Placental epithelial cell (primary cell): ENCODE measurements around the gene EDEM2. TPM values are rescaled to one million over a fixed set of nuclear protein-coding genes. Genes with fewer than 3 reads are reported as not detected.

Source experiments
- small RNA-seq: library from RNA; depleted of rRNA; stranded (forward); fragments of <200 nt; gene quantifications from one replicate; pipeline ENCODE3, GENCODE V24; 2012
- total RNA-seq: library from RNA; depleted of rRNA; stranded (reverse); fragments of >200 nt; gene quantifications from 2 replicates; pipeline ENCODE4 v1.2.3, GENCODE V29; 2012

EDEM2 gene, protein sequence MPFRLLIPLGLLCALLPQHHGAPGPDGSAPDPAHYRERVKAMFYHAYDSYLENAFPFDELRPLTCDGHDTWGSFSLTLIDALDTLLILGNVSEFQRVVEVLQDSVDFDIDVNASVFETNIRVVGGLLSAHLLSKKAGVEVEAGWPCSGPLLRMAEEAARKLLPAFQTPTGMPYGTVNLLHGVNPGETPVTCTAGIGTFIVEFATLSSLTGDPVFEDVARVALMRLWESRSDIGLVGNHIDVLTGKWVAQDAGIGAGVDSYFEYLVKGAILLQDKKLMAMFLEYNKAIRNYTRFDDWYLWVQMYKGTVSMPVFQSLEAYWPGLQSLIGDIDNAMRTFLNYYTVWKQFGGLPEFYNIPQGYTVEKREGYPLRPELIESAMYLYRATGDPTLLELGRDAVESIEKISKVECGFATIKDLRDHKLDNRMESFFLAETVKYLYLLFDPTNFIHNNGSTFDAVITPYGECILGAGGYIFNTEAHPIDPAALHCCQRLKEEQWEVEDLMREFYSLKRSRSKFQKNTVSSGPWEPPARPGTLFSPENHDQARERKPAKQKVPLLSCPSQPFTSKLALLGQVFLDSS
- total RNA-seq: 31.8 and 49.0 TPM in 2 replicates

DNA sequence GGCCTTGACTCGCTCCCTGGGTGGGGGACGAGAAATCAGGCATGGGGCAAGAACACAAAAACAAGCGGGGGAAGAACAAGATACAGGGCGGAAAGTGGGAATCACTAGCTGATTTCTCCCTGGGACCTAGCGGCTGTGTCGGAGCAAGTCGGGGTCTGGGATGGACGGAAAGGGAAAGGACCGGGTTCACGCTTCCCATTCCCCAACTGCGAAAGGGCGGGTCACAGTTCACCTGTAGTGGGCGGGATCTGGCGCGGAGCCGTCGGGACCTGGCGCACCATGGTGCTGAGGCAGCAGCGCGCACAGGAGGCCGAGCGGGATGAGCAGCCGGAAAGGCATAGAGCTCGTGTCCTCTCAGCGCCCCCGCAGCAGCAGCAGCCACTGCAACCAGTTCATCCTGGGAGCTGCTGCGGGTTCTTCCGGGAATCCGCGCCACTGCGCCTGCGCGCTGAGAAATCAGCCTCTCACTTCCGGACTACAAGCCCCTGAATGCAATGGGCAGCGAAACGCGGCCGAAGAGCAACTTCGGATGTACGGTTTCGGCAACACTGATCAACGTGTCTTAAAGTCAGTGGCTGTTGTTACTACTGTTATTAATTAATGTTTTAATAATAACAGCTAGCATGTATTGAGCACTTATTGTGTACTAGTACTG lies at the start of gene EDEM2:
Gene EDEM2 (minus strand): TSS at position 417 of the 655 bp plus-strand sequence. CDS start 78 bp downstream, at position 339.

DNA sequence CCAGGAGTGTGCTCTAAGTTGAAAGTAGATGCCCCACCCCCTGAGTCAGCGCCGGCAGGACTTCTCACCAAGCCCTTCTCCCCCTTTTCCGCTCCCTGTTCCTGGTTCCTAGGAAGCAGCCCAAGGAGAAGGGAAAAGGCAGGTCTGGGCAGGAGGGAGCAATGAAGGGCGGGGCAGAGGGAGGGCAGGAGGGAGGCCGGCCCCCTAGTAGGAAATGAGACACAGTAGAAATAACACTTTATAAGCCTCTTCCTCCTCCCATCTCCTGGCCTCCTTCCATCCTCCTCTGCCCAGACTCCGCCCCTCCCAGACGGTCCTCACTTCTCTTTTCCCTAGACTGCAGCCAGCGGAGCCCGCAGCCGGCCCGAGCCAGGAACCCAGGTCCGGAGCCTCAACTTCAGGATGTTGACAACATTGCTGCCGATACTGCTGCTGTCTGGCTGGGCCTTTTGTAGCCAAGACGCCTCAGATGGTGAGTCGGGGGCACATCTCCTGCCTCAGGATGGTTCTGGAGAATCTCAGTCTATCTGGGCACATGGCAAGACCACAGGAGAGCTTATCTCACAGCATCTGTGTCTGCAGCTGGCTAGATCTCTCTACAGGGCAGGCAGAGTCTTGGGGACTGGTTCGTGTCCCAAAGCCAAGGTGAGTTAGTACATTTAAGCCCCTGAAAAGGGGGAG lies 24.8 kb upstream of the EDEM2 start, which contains the start of gene PROCR:
Gene PROCR (plus strand): TSS at position 320 of the 681 bp plus-strand sequence. CDS start 83 bp downstream, at position 403.

DNA sequence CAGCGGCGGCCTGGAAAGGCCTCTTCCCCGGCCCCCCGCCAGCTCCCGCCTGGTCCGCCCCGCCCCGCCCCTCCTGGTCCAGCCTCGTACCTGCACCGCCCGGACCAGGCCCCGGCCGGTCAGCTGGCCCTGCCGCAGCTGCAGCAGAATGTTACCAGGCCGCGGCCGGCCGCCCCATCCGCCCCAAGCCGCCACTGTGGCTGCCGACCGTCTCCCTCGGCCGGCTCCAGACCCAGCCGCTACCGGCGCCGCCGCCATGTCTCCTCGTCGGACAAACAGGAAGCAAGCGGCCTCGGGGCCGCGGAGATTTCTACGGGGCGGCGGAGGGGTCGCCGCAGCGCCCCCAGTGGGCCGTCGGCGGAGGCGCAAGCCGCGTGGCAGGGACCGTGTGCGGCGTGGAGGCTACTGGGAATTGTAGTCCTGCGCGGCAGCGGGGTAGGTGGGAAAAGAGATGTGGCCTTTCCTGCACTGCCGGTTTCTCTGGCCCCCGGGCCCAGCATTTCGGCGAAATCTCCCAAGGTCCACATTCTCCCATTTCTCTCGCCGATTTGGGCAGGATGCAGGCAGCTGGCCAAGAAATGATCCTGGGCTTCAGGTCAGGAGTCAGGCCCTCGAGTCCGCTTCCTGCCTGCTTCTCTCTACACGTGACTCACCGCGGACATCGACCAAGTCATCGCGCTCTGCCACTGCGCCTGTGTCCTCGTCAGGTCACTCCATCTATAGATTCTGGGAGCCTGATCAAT lies 54.4 kb downstream of the EDEM2 start, which contains the start of gene TRPC4AP:
Gene TRPC4AP (minus strand): TSS at position 284 of the 743 bp plus-strand sequence. CDS start 26 bp downstream, at position 258.

Small RNA genes within 50 kb of the gene (small RNA-seq; reads per million reads assigned to genes)
- gene RF00275 (not detected), gene RNA5SP483 (not detected)

Other genes with a start within 250 kb of the EDEM2 start
- 65.6 and 96.4 TPM in 2 replicates for gene GSS, start 191.5 kb downstream of the EDEM2 start, total RNA-seq
- under 0.01 and 0.39 TPM in 2 replicates for gene MYH7B, start 191.5 kb downstream of the EDEM2 start, total RNA-seq
- gene TRPC4AP, start 54.5 kb downstream of the EDEM2 start, total RNA-seq: 85.6 and 90.9 TPM in 2 replicates
- gene PROCR, start 24.7 kb upstream of the EDEM2 start, total RNA-seq: 28.7 and 30.6 TPM in 2 replicates
- gene MMP24, start 79.4 kb upstream of the EDEM2 start, total RNA-seq: 0.39 and 1.7 TPM in 2 replicates
- 17.9 and 31.8 TPM in 2 replicates for gene MMP24OS, start 130.8 kb upstream of the EDEM2 start, total RNA-seq
- 109 and 163 TPM in 2 replicates for gene EIF6, start 137.4 kb upstream of the EDEM2 start, total RNA-seq
- gene FAM83C, start 145.1 kb upstream of the EDEM2 start, total RNA-seq: under 0.01 and 0.33 TPM in 2 replicates